ENCODE data around the gene RBM25. TPM values are rescaled to one million over a fixed set of nuclear protein-coding genes. Genes with fewer than 3 reads are reported as not detected.

Gene RBM25
- total and polyA plus RNA-seq, 2 experiments from 2014 or later, result 120 to 204 TPM

DNA sequence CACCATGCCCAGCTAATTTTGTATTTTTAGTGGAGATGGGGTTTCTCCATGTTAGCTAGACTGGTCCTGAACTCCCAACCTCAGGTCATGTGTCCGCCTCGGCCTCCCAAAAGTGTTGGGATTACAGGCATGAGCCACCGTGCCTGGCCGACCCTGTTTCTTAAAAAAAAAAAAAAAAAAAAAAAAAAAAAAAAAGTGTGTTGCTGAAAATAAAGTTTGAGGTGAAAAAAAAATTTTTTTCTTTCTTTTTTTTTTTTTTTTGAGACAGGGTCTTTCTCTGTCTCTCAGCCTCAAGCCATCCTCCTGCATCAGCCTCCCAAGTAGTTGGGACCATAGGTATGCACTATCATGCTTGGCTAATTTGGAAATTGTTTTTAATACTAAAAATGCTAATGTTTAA is 11.3 kb downstream of the RBM25 start:
- Histone ChIP-seq H3K79me2 (replicated peaks; ENCODE audit: insufficient read depth) (peaks cover 100% of the 10 kb centered on the region), H3K27me3 (ENCODE audit: insufficient read depth) (no peaks in the 10 kb centered on the region), H3K9me2 (ENCODE audit: insufficient read depth) (no peaks in the 10 kb centered on the region), H3K4me1 (ENCODE audit: insufficient read depth) (peaks cover 11% of the 10 kb centered on the region), H2AFZ (no peak overlapping the region), H4K20me1 (replicated peaks; ENCODE audit: insufficient read depth) (peaks cover 90% of the 10 kb centered on the region), H3F3A (replicated peaks; ENCODE audit: low read depth) (no peaks in the 10 kb centered on the region; the same call in 1 of the 2 replicates), H3K4me3 (no peak overlapping the region), H3K36me3 (ENCODE audit: insufficient read depth) (peaks cover 28% of the 10 kb centered on the region), H3K27ac (ENCODE audit: low read depth) (peak overlapping the region; percentile 71; the same call in 1 of the 2 replicates), H3K4me2 (no peak overlapping the region)
- DNase-seq (ENCODE audit: low spot score), result no peak
- peaks cover 14% of the 10 kb centered on the region; the same call in 2 of the 3 replicates for H3K4me1 Mint-ChIP-seq
- peaks cover 1% of the 10 kb centered on the region for H3K27me3 Mint-ChIP-seq (ENCODE audit: insufficient read depth, low read depth, poor library complexity)
- H3K36me3 Mint-ChIP-seq (ENCODE audit: low read depth), result peaks cover 70% of the 10 kb centered on the region
- no peaks in the 10 kb centered on the region for H3K9me3 Mint-ChIP-seq
- H3K27ac Mint-ChIP-seq, result no peak overlapping the region
- ATAC-seq, result no peak
- no peak overlapping the region for H3K4me3 Mint-ChIP-seq
- TF ChIP-seq, protein P1, sequence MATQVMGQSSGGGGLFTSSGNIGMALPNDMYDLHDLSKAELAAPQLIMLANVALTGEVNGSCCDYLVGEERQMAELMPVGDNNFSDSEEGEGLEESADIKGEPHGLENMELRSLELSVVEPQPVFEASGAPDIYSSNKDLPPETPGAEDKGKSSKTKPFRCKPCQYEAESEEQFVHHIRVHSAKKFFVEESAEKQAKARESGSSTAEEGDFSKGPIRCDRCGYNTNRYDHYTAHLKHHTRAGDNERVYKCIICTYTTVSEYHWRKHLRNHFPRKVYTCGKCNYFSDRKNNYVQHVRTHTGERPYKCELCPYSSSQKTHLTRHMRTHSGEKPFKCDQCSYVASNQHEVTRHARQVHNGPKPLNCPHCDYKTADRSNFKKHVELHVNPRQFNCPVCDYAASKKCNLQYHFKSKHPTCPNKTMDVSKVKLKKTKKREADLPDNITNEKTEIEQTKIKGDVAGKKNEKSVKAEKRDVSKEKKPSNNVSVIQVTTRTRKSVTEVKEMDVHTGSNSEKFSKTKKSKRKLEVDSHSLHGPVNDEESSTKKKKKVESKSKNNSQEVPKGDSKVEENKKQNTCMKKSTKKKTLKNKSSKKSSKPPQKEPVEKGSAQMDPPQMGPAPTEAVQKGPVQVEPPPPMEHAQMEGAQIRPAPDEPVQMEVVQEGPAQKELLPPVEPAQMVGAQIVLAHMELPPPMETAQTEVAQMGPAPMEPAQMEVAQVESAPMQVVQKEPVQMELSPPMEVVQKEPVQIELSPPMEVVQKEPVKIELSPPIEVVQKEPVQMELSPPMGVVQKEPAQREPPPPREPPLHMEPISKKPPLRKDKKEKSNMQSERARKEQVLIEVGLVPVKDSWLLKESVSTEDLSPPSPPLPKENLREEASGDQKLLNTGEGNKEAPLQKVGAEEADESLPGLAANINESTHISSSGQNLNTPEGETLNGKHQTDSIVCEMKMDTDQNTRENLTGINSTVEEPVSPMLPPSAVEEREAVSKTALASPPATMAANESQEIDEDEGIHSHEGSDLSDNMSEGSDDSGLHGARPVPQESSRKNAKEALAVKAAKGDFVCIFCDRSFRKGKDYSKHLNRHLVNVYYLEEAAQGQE (IDR thresholded peaks at IDR 0.05; ENCODE audit: unreplicated experiment), result no peak
- TF ChIP-seq CREB1 (CRISPR knock-in tag; IDR thresholded peaks at IDR 0.05; ENCODE audit: low read depth), result no peak

DNA sequence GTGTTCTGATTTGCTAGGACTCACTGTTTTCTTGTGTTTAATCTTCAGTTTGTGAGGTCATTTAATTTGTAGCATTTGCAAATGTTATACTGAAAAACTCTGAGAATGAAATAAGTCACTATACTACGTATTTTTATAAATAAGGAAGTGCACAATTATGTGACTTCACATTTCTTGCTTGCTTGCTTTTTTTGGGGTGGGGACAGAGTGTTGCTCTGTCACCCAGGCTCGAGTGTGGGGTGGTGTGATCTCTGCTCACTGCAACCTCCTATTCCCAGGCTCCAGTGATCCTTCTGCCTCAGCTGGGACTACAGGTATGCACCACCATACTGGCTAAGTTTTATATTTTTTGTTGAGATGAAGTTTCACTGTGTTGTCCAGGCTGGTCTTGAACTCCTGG is 32.7 kb downstream of the RBM25 start:
- peaks cover 4% of the 10 kb centered on the region for H3F3A ChIP-seq (replicated peaks; ENCODE audit: low read depth)
- Mint-ChIP-seq H3K9me3 (no peaks in the 10 kb centered on the region), H3K4me3 (no peak overlapping the region), H3K36me3 (ENCODE audit: low read depth) (peaks cover 90% of the 10 kb centered on the region), H3K27ac (no peak overlapping the region), H3K4me1 (no peaks in the 10 kb centered on the region), H3K27me3 (ENCODE audit: insufficient read depth, low read depth, poor library complexity) (peaks cover 6% of the 10 kb centered on the region)
- no peak overlapping the region for H3K27ac ChIP-seq (ENCODE audit: low read depth)
- no peaks in the 10 kb centered on the region for H3K9me2 ChIP-seq (ENCODE audit: insufficient read depth)
- H3K4me1 ChIP-seq (ENCODE audit: insufficient read depth), result no peaks in the 10 kb centered on the region
- H3K4me2 ChIP-seq, result no peak overlapping the region
- no peaks in the 10 kb centered on the region for H3K27me3 ChIP-seq (ENCODE audit: insufficient read depth)
- peaks cover 100% of the 10 kb centered on the region for H3K79me2 ChIP-seq (replicated peaks; ENCODE audit: insufficient read depth)
- H2AFZ ChIP-seq, result no peak overlapping the region
- no peak for ATAC-seq
- no peak overlapping the region for H3K4me3 ChIP-seq
- H4K20me1 ChIP-seq (replicated peaks; ENCODE audit: insufficient read depth), result peaks cover 53% of the 10 kb centered on the region
- H3K36me3 ChIP-seq (ENCODE audit: insufficient read depth), result peaks cover 50% of the 10 kb centered on the region
- no peak for DNase-seq (ENCODE audit: low spot score)
- no peak for TF ChIP-seq NANOG (IDR thresholded peaks at IDR 0.05; ENCODE audit: borderline replicate concordance)
- TF ChIP-seq CTCF (conservative IDR thresholded peaks at IDR 0.05; ENCODE audit: low read depth in 2 of 2), result no peak
- TF ChIP-seq ZNF114 (CRISPR knock-in tag; IDR thresholded peaks at IDR 0.05), result no peak
- no peak for TF ChIP-seq EZH2phosphoT487 (IDR thresholded peaks at IDR 0.05; ENCODE audit: unreplicated experiment)
- TF ChIP-seq, protein P1 (IDR thresholded peaks at IDR 0.05; ENCODE audit: unreplicated experiment), result no peak
- no peak for TF ChIP-seq ETS1 (IDR thresholded peaks at IDR 0.05)
- TF ChIP-seq EZH2 (IDR thresholded peaks at IDR 0.05; ENCODE audit: low read depth, unreplicated experiment), result no peak
- TF ChIP-seq ZNF331 (CRISPR knock-in tag; IDR thresholded peaks at IDR 0.05; ENCODE audit: low read depth), result no peak
